PC-9 (cell line): ENCODE measurements around the gene TRIM44. TPM values are rescaled to one million over a fixed set of nuclear protein-coding genes. Genes with fewer than 3 reads are reported as not detected.
A peak's percentile ranks its signal among the peaks of the same experiment; 100 is the strongest.

Source experiments
- BruUV-seq: library from RNA; stranded (reverse); fragments of 400-500 nt; replicated peaks from 2 replicates; lab custom pipeline; 2021; lab: Mats Ljungman, UMichigan
- CTCF ChIA-PET: fragments of 300-600 bp; sonication (Branson Sonifier 250); formaldehyde crosslinking; loops from one replicate; lab custom pipeline; 2022; ENCODE audit warnings: antibody characterized with exemption; lab: Charles Lee
- POLR2A ChIA-PET: fragments of 300-600 bp; sonication (Branson Sonifier 250); formaldehyde crosslinking; loops from one replicate; lab custom pipeline; 2022; ENCODE audit warnings: antibody characterized with exemption; ENCODE audit not compliant: unreplicated experiment; lab: Charles Lee
- DNase-seq, 2 experiments: peaks; one replicate each; pipeline versions ENCODE4 v3.0.0 to v3.0.0-alpha.2; 2015 to 2022; ENCODE audit warnings: mixed read lengths in 1 of 2
- H2AFZ ChIP-seq: fragments of 200-600 bp; sonication (generic); 2 replicates; pipeline ENCODE4 v1.8.1; 2017; ENCODE audit warnings: antibody characterized with exemption
- H3F3A ChIP-seq: fragments of 200-600 bp; sonication (generic); 2 replicates; pipeline ENCODE4 v1.8.1; 2017; ENCODE audit warnings: antibody characterized with exemption, mild to moderate bottlenecking, low read depth; ENCODE audit not compliant: insufficient read depth
- H3K27ac ChIP-seq: fragments of 200-600 bp; sonication (generic); 2 replicates; pipeline ENCODE4 v1.6.1; 2016; ENCODE audit warnings: mixed run types
- H3K27me3 ChIP-seq: fragments of 200-600 bp; sonication (generic); 2 replicates; pipeline ENCODE4 v1.6.1; 2016; ENCODE audit warnings: low read depth, mixed run types; ENCODE audit not compliant: insufficient read depth
- H3K36me3 ChIP-seq: fragments of 200-600 bp; sonication (generic); 2 replicates; pipeline ENCODE4 v1.6.1; 2016; ENCODE audit warnings: low read depth, mixed run types
- H3K4me1 ChIP-seq: fragments of 200-600 bp; sonication (generic); replicated peaks from 2 replicates; pipeline ENCODE4 v1.6.1; 2016; ENCODE audit warnings: mixed run types; ENCODE audit not compliant: insufficient read depth
- H3K4me2 ChIP-seq: fragments of 200-600 bp; sonication (generic); 2 replicates; pipeline ENCODE4 v1.6.1; 2017; ENCODE audit warnings: mixed run types
- H3K4me3 ChIP-seq: fragments of 200-600 bp; sonication (generic); 2 replicates; pipeline ENCODE4 v1.6.1; 2016; ENCODE audit warnings: mixed run types
- H3K79me2 ChIP-seq: fragments of 200-600 bp; sonication (generic); 2 replicates; pipeline ENCODE4 v1.6.1; 2017; ENCODE audit warnings: low read depth, mixed run types
- H3K9me2 ChIP-seq: fragments of 200-600 bp; sonication (generic); 2 replicates; pipeline ENCODE4 v1.8.1; 2017; ENCODE audit warnings: mild to moderate bottlenecking; ENCODE audit not compliant: insufficient read depth
- H3K9me3 ChIP-seq: fragments of 200-600 bp; sonication (generic); 2 replicates; pipeline ENCODE4 v1.8.1; 2016; ENCODE audit warnings: low read depth; ENCODE audit not compliant: insufficient read depth
- H4K20me1 ChIP-seq: fragments of 200-600 bp; sonication (generic); 2 replicates; pipeline ENCODE4 v1.8.1; 2017; ENCODE audit not compliant: insufficient read depth
- EZH2 ChIP-seq: fragments of 200-600 bp; sonication (generic); IDR thresholded peaks from 2 replicates; pipeline ENCODE4 v1.8.0; 2017; ENCODE audit warnings: antibody characterized with exemption, low read depth
- intact Hi-C: fragments of 100-400 bp; cut with micrococcal nuclease; formaldehyde crosslinking; loops from one replicate; pipeline ENCODE4 v1.10.0; 2022; ENCODE audit not compliant: unreplicated experiment
- total RNA-seq: library from RNA; stranded (reverse); gene quantifications from 2 replicates; pipeline ENCODE4 v1.2.3, GENCODE V29; 2021
- TF ChIP-seq, protein P1 (sequence below): fragments of 200-600 bp; sonication (generic); conservative IDR thresholded peaks from 2 replicates; pipeline ENCODE4 v1.6.1; 2017; ENCODE audit warnings: mixed run types, antibody characterized with exemption, mild to moderate bottlenecking, moderate library complexity

The TRIM44 gene
- total RNA-seq, 1 experiment from 2014 or later = 100 TPM

GRCh38 chr11:35676611-35676965 lies 14.0 kb downstream of the TRIM44 start:
- intact Hi-C loops = no loop called here
- BruUV-seq = no TSS peak
- no peaks in the 10 kb centered on the region for H3K9me2 ChIP-seq
- H3K4me2 ChIP-seq = no peak overlapping the region
- H3K4me3 ChIP-seq = no peak overlapping the region
- H3F3A ChIP-seq = peaks cover 3% of the 10 kb centered on the region; the same call in 1 of the 2 replicates
- no peaks in the 10 kb centered on the region for H3K9me3 ChIP-seq
- H3K79me2 ChIP-seq = peaks cover 97% of the 10 kb centered on the region
- H4K20me1 ChIP-seq = peaks cover 65% of the 10 kb centered on the region
- ChIA-PET POLR2A (no interaction called here), CTCF (interaction anchor here (1.4 kb wide), 1 partner anchor 145 kb away, joined by 7 read pairs; no protein-coding TSS in a partner anchor)
- peak overlapping the region; percentile 10; the same call in 1 of the 2 replicates for H3K27ac ChIP-seq
- DNase-seq = no peak
- H3K4me1 ChIP-seq = peaks cover 12% of the 10 kb centered on the region; the same call in 1 of the 2 replicates
- H2AFZ ChIP-seq = no peak overlapping the region
- H3K27me3 ChIP-seq = no peaks in the 10 kb centered on the region
- no peak for TF ChIP-seq EZH2
- TF ChIP-seq, protein P1, sequence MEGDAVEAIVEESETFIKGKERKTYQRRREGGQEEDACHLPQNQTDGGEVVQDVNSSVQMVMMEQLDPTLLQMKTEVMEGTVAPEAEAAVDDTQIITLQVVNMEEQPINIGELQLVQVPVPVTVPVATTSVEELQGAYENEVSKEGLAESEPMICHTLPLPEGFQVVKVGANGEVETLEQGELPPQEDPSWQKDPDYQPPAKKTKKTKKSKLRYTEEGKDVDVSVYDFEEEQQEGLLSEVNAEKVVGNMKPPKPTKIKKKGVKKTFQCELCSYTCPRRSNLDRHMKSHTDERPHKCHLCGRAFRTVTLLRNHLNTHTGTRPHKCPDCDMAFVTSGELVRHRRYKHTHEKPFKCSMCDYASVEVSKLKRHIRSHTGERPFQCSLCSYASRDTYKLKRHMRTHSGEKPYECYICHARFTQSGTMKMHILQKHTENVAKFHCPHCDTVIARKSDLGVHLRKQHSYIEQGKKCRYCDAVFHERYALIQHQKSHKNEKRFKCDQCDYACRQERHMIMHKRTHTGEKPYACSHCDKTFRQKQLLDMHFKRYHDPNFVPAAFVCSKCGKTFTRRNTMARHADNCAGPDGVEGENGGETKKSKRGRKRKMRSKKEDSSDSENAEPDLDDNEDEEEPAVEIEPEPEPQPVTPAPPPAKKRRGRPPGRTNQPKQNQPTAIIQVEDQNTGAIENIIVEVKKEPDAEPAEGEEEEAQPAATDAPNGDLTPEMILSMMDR = no peak
- peaks cover 7% of the 10 kb centered on the region; the same call in 1 of the 2 replicates for H3K36me3 ChIP-seq

DNA sequence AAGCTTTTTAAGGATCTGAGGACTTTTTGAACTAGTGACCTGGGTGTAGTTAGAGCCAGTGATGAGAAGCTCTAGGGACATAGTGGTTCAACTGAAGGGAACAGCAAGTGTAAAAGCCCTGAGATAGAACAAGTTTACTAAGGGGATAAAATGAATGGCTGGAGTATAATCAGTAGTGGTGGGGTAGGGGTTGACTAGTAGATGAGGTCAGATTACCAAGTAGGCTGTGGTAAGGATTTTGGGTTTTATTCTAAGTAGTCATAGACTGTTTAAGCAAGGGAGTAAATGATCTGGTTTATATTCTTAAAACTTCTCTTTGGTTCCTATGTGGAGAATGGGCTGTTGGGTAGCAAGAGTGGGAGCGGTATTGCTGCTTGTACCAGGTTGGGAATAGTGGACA lies 15.3 kb downstream of the TRIM44 start:
- DNase-seq = no peak
- POLR2A ChIA-PET = no interaction called here
- H3K4me1 ChIP-seq = peaks cover 12% of the 10 kb centered on the region; the same call in 1 of the 2 replicates
- no peak overlapping the region for H3K4me2 ChIP-seq
- no peaks in the 10 kb centered on the region for H3K9me2 ChIP-seq
- TF ChIP-seq, protein P1 = no peak
- no peak for TF ChIP-seq EZH2
- H4K20me1 ChIP-seq = peaks cover 68% of the 10 kb centered on the region
- intact Hi-C loops = no loop called here
- H3K36me3 ChIP-seq = no peaks in the 10 kb centered on the region
- no peak overlapping the region for H3K27ac ChIP-seq
- BruUV-seq = no TSS peak
- CTCF ChIA-PET = no interaction called here
- no peak overlapping the region for H3K4me3 ChIP-seq
- no peaks in the 10 kb centered on the region for H3K9me3 ChIP-seq
- H2AFZ ChIP-seq = no peak overlapping the region
- no peaks in the 10 kb centered on the region for H3K27me3 ChIP-seq
- peaks cover 97% of the 10 kb centered on the region for H3K79me2 ChIP-seq
- H3F3A ChIP-seq = peaks cover 3% of the 10 kb centered on the region; the same call in 1 of the 2 replicates

DNA sequence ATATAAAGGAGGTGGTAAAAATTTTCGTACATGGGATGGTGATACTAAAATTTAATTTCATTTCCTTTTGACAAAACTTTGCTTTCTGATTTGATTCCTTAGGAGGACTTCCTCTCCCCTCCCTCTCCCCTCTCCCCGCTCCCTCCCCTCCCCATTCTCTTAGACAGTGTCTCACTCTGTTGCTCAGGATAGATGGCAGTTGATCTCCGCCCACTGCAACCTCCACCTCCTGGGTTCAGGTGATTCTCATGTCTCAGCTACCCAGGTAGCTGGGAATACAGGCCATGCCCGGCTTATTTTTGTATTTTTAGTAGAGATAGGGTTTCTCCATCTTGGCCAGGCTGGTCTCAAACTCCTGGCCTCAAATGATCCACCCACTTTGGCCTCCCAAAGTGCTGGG lies 15.9 kb downstream of the TRIM44 start:
- H3K79me2 ChIP-seq = peaks cover 97% of the 10 kb centered on the region
- CTCF ChIA-PET = interaction anchor here (1.5 kb wide), 1 partner anchor 143 kb away, joined by 4 read pairs; no protein-coding TSS in a partner anchor
- H2AFZ ChIP-seq = no peak overlapping the region

More for the DNA sequence above, 15.9 kb downstream of the TRIM44 start:
- H3F3A ChIP-seq = peaks cover 3% of the 10 kb centered on the region; the same call in 1 of the 2 replicates
- peaks cover 71% of the 10 kb centered on the region for H4K20me1 ChIP-seq
- no peaks in the 10 kb centered on the region for H3K9me3 ChIP-seq
- BruUV-seq = no TSS peak
- POLR2A ChIA-PET = no interaction called here
- intact Hi-C loops = no loop called here
- H3K9me2 ChIP-seq = no peaks in the 10 kb centered on the region
- H3K4me1 ChIP-seq = peaks cover 12% of the 10 kb centered on the region; the same call in 1 of the 2 replicates
- H3K4me2 ChIP-seq = no peak overlapping the region
- H3K36me3 ChIP-seq = no peaks in the 10 kb centered on the region
- no peak overlapping the region for H3K27ac ChIP-seq
- no peak overlapping the region for H3K4me3 ChIP-seq
- H3K27me3 ChIP-seq = no peaks in the 10 kb centered on the region
- no peak for TF ChIP-seq EZH2
- TF ChIP-seq, protein P1 = no peak
- no peak for DNase-seq
